Progenitor cell of endocrine pancreas (in vitro differentiated cells): ENCODE measurements around the gene KYAT1. TPM values are rescaled to one million over a fixed set of nuclear protein-coding genes. Genes with fewer than 3 reads are reported as not detected.
"Not testable (repeated sequence)": the region's sequence is repeated elsewhere in the genome, so short reads cannot be mapped to it uniquely, and the experiment has no call there.

Source experiments
- DNase-seq: peaks from one replicate; pipeline ENCODE4 v3.0.0; 2021; ENCODE audit warnings: low spot score; ENCODE audit not compliant: unreplicated experiment
- H3K27ac Mint-ChIP-seq: 2 replicates; pipeline ENCODE4 v1.8.0; 2021; ENCODE audit warnings: mild to moderate bottlenecking, moderate library complexity, mixed read lengths
- H3K27me3 Mint-ChIP-seq: 2 replicates; pipeline ENCODE4 v1.8.0; 2021; ENCODE audit warnings: mixed read lengths
- H3K36me3 Mint-ChIP-seq: 2 replicates; pipeline ENCODE4 v1.8.0; 2022; ENCODE audit warnings: mixed read lengths; ENCODE audit not compliant: insufficient read depth
- H3K4me1 Mint-ChIP-seq: 2 replicates; pipeline ENCODE4 v1.8.0; 2021; ENCODE audit warnings: low read depth, mixed read lengths
- H3K4me3 Mint-ChIP-seq: 2 replicates; pipeline ENCODE4 v1.8.0; 2021; ENCODE audit warnings: low read depth, mild to moderate bottlenecking, moderate library complexity, mixed read lengths
- H3K9me3 Mint-ChIP-seq: 2 replicates; pipeline ENCODE4 v1.8.0; 2021; ENCODE audit warnings: low read depth, mixed read lengths
- total RNA-seq: library from RNA; stranded (reverse); gene quantifications from 2 replicates; pipeline ENCODE4 v1.2.1, GENCODE V29; 2021
- TF ChIP-seq, protein P1 (sequence below): fragments of 200-600 bp; sonication (generic); IDR thresholded peaks from one replicate; pipeline ENCODE4 v1.5.0; 2021; ENCODE audit warnings: antibody characterized with exemption, mild to moderate bottlenecking; ENCODE audit not compliant: unreplicated experiment

Gene KYAT1
- total RNA-seq, 1 donor from 2014 or later, result 11.7 TPM

DNA sequence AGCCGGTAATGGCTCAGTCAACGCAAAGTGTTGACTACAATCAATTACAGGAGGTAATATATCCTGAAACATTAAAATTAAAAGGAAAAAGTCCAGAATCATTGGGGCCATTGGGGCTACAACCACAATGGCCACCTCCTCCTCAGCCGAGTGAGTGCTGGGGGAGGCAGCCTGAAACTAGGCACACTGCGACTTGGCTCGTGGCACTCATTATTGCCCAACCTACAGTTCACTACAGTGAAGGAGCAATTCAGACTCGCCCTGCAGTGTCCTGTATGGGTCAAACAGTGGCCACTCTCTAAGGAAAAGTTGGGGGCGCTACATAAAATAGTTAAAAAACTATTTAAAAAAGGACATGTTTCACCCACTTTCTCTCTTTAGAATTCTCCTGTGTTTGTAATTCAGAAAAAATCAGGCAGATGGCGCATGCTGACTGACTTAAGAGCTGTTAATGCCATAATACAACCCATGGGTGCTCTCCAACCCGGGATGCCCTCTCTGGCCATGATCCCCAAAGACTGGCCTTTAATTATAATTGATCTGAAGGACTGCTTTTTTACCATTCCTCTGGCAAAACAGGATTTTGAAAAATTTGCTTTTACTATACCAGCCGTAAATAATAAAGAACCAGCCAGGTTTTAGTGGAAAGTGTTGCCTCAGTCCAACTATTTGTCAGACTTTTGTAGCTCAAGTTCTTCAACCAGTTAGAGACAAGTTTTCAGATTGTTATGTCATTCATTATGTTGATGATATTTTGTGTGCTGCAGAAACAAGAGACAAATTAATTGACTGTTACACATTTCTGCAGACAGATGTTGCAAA is 29.8 kb downstream of the KYAT1 start:
- peaks cover 19% of the 10 kb centered on the region for H3K4me1 Mint-ChIP-seq
- H3K36me3 Mint-ChIP-seq, result peaks cover 18% of the 10 kb centered on the region
- H3K4me3 Mint-ChIP-seq, DNase-seq, H3K27me3 Mint-ChIP-seq, H3K27ac Mint-ChIP-seq: not testable (repeated sequence)
- peaks cover 23% of the 10 kb centered on the region for H3K9me3 Mint-ChIP-seq
- TF ChIP-seq, protein P1, sequence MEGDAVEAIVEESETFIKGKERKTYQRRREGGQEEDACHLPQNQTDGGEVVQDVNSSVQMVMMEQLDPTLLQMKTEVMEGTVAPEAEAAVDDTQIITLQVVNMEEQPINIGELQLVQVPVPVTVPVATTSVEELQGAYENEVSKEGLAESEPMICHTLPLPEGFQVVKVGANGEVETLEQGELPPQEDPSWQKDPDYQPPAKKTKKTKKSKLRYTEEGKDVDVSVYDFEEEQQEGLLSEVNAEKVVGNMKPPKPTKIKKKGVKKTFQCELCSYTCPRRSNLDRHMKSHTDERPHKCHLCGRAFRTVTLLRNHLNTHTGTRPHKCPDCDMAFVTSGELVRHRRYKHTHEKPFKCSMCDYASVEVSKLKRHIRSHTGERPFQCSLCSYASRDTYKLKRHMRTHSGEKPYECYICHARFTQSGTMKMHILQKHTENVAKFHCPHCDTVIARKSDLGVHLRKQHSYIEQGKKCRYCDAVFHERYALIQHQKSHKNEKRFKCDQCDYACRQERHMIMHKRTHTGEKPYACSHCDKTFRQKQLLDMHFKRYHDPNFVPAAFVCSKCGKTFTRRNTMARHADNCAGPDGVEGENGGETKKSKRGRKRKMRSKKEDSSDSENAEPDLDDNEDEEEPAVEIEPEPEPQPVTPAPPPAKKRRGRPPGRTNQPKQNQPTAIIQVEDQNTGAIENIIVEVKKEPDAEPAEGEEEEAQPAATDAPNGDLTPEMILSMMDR, result peak; percentile 47

DNA sequence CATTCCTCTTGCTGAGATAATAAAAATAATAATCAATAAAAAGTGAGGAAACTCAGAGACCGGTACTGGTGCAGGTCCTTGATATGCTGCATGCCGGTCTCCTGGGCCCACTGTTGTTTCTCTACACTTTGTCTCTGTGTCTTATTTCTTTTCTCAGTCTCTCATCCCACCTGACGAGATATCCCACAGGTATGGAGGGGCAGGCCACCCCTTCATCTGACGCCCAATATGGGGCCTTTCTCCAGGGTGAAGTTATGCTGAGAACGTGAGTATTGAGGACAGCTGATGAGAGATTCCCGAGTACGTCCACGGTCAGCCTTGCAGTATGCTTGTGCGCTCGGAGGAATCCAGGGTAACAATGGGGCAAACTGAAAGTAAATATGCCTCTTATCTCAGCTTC is 30.7 kb downstream of the KYAT1 start:
- Mint-ChIP-seq H3K4me1 (peaks cover 14% of the 10 kb centered on the region), H3K9me3 (peaks cover 23% of the 10 kb centered on the region), H3K36me3 (peaks cover 18% of the 10 kb centered on the region)
- not testable (repeated sequence) for H3K27ac Mint-ChIP-seq, H3K27me3 Mint-ChIP-seq, DNase-seq, H3K4me3 Mint-ChIP-seq

DNA sequence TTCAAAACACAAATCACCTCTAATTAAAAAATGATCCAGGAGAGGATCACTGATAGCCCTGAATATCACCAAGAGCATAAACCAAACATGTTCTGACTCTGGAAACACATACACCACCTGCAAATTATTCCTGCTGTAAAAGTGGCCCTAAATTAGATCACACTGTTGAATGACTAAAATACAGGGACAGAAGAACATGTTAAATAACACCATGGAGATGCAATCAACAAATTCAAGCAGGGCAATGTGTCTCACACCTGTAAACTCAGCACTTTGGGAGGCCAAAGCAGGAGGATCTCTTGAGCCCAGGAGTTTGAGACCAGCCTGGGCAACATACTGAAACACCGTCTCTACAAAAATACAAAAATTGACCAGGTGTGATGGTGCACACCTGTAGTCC is 33.9 kb downstream of the KYAT1 start:
- no peak overlapping the region for H3K27ac Mint-ChIP-seq

DNA sequence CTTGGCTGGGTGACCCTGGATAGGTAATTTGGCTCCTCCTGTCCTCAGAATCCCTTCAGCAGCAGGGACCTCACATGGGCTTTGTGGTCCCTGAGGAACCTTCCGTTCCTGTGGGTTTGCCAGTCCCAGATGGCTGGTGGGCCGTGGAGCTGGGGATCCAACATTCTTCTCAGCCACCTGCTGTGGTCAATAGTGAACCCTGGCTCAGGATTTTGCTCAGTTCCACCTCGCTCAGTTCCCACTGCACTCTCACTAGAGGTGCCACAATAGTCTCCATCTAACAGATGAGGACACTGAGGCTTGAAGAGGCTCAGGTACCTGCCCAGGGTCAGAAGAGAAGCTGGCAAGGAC is 35.1 kb downstream of the KYAT1 start:
- no peak overlapping the region for H3K27ac Mint-ChIP-seq
- H3K4me3 Mint-ChIP-seq, result no peak overlapping the region
- peaks cover 18% of the 10 kb centered on the region for H3K36me3 Mint-ChIP-seq
- peaks cover 13% of the 10 kb centered on the region for H3K4me1 Mint-ChIP-seq
- H3K27me3 Mint-ChIP-seq, result no peaks in the 10 kb centered on the region
- no peak for DNase-seq
- peaks cover 23% of the 10 kb centered on the region for H3K9me3 Mint-ChIP-seq
- TF ChIP-seq, protein P1, result no peak

More for the DNA sequence above, 33.9 kb downstream of the KYAT1 start:
- peaks cover 17% of the 10 kb centered on the region for H3K4me1 Mint-ChIP-seq
- no peak for DNase-seq
- TF ChIP-seq, protein P1, result no peak
- peaks cover 18% of the 10 kb centered on the region for H3K36me3 Mint-ChIP-seq
- H3K27me3 Mint-ChIP-seq, result no peaks in the 10 kb centered on the region
- H3K9me3 Mint-ChIP-seq, result peaks cover 23% of the 10 kb centered on the region
- no peak overlapping the region for H3K4me3 Mint-ChIP-seq

DNA sequence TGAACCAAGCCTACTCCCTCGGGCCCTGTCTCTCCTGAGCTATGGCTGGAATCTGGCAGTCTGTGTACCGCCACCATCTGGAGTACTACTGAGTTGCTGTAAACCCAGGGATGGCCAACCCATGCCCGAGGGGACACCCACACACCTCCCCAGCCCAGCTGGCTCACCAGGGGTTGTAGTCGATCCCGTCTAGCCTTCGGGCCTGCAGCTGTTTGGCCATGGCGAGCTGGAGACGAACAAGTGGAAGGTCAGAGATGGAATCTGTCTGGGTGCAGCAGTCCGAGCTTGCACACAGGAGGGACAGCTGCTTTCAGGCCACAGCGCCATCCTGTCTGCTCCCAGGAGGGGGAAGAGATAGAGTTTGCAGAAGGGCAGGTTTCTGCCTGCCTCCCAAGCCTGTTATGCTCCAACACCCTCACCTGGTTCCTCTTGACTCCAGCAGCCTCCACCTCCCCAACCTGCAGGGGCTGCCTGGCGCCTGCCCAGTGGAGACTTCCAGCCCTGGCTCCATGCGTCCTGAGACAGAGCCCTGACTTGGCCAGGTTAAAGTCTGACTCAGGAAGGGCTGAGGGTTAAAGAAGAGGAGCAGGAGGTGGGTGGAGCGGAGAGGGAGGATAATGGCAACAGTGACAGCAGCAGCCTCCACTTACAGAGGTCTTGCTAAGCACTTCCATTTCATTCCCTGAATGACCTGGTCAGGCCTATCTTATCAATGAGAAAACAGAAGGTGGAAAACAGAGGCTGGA is 36.4 kb downstream of the KYAT1 start:
- no peaks in the 10 kb centered on the region for H3K27me3 Mint-ChIP-seq
- peaks cover 8% of the 10 kb centered on the region for H3K36me3 Mint-ChIP-seq
- peak overlapping the region; percentile 18 for H3K27ac Mint-ChIP-seq
- TF ChIP-seq, protein P1, result peak; percentile 30
- H3K4me3 Mint-ChIP-seq, result no peak overlapping the region
- H3K4me1 Mint-ChIP-seq, result peaks cover 13% of the 10 kb centered on the region
- peaks cover 10% of the 10 kb centered on the region for H3K9me3 Mint-ChIP-seq
- DNase-seq, result no peak

DNA sequence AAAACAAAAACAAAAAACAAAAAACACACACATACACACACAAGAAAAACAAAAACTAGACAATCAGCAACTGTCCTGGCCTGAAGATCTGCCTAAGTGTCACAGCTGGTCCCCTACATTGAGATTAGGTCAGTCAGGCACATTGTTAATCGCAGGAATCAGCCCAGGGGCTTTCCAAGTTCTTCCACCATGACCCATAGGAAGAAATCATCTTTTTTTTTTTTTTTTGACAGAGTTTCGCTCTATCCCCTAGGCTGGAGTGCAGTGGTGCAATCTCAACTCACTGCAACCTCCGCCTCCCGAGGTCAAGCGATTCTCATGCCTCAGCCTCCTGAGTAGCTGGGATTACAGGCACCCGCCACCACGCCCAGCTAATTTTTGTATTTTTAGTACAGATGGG is 38.6 kb downstream of the KYAT1 start:
- DNase-seq, H3K36me3 Mint-ChIP-seq, H3K9me3 Mint-ChIP-seq, H3K27me3 Mint-ChIP-seq, H3K27ac Mint-ChIP-seq, H3K4me3 Mint-ChIP-seq: not testable (repeated sequence)
- H3K4me1 Mint-ChIP-seq, result peaks cover 17% of the 10 kb centered on the region
